GM21529 (cell line): ENCODE measurements around the gene LRGUK.
A peak's percentile ranks its signal among the peaks of the same experiment; 100 is the strongest.
"Not testable (repeated sequence)": the region's sequence is repeated elsewhere in the genome, so short reads cannot be mapped to it uniquely, and the experiment has no call there.

Experiments
- ATAC-seq: cut with Tn5 transposase; IDR thresholded peaks from one replicate; pipeline ENCODE4 v1.9.1; 2021; ENCODE audit not compliant: unreplicated experiment

Gene LRGUK, protein sequence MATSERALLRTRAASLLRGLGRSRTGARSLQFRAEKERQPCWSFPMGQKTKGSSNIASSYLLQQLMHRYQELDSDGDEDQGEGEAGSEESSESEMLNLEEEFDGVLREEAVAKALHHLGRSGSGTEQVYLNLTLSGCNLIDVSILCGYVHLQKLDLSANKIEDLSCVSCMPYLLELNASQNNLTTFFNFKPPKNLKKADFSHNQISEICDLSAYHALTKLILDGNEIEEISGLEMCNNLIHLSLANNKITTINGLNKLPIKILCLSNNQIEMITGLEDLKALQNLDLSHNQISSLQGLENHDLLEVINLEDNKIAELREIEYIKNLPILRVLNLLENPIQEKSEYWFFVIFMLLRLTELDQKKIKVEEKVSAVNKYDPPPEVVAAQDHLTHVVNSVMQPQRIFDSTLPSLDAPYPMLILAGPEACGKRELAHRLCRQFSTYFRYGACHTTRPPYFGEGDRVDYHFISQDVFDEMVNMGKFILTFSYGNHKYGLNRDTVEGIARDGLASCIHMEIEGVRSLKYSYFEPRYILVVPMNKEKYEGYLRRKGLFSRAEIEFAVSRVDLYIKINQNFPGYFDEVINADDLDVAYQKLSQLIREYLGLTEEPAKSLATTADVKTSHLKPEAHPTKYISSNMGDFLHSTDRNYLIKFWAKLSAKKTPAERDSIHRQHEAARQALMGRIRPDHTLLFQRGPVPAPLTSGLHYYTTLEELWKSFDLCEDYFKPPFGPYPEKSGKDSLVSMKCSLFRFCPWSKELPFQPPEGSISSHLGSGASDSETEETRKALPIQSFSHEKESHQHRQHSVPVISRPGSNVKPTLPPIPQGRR

DNA sequence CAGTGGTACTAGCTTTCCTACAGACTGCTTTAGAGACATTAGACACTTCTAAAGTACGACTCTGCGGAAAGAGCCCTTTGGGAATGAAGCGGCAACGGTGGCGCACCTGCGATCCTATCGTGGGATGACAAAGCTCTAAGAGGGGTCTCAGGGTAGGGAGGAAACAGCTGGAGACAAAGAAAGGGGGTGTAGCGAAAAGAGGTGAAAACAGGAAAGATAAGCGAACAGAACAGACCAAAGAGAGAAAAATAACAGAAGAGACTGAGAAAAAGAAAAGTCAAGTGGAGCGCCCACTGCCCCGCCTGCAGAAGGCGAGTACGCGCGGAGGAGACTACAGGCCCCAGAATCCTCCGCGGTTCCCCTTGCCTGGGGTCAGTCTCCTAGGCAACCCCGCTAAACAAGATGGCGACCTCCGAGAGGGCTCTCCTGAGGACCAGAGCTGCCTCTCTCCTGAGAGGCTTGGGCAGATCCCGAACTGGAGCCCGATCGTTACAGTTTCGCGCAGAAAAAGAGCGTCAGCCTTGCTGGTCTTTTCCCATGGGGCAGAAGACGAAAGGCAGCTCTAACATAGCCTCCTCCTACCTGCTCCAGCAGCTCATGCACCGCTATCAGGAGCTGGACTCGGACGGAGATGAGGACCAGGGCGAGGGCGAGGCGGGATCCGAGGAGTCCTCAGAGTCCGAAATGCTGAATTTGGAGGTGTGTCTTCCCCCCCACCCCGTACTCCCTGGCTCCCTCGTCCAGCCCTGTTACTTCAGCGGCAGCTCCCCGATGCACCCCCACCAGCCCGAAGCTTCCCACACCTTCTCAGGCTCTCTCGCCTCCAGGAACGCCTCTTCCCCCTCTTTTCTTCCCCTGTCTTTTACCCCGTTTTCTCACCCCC lies at the start of gene LRGUK:
Gene LRGUK, plus strand, starts transcription at position 375 of the 883 bp plus-strand sequence. Its CDS starts 28 bp downstream, at position 403.
- ATAC-seq = peak; percentile 100

DNA sequence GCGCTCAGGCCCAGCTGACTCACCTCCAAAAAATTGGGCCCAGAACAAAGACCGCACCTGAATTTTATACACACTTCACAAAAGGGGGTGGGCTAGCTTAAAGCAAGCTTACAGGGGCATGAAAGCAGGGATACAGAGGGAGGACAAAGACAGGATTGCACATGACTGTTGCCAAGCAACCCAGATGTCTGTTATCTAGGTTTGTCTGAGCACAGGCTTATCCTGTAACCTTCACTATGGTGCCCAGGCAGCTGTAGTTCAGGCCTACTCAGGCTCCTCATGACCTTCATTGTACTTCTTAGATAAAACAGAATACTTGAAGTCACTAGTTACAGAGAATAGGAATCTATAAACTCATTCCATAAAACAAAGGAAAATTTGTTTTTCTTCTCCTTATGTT lies 49.6 kb upstream of the LRGUK start:
- ATAC-seq = not testable (repeated sequence)

DNA sequence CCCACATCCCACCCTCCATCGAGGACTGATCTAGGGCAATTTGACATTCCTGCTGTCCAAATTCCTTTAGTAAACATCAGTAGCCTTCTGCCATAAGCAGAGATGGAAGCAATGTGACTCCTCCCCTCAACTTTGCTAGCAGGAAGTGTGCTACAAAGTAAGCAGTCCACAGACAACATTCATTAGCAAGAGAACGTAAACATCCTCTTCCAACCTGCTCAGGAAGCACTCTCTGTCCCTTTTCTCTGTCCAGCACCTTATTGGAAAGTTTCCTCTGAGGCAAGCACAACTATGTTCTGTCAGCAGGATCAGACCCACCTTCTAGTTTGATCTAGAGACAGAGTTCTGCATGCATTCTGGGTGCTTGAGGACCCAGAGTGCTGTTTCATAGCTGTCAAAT lies 48.1 kb upstream of the LRGUK start:
- ATAC-seq = no peak

DNA sequence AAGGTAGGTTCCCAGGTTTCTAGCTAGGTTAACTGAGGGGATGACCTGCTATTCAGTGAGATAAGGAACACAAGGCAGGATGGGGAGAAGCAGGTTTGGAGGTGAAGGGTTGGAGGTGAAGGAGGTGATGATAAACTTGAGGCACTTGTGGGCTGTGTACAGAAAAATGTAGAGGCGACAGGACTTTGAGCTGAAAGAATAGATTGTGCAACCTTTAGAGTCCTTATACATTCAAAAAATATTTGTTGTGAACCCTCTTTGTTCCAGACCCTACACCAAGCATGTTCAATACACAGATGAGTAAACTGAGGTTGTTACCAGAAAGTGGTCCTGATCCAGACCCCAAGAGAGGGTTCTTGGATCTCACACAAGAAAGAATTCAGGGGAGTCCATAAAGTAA lies 45.4 kb upstream of the LRGUK start:
- no peak for ATAC-seq

DNA sequence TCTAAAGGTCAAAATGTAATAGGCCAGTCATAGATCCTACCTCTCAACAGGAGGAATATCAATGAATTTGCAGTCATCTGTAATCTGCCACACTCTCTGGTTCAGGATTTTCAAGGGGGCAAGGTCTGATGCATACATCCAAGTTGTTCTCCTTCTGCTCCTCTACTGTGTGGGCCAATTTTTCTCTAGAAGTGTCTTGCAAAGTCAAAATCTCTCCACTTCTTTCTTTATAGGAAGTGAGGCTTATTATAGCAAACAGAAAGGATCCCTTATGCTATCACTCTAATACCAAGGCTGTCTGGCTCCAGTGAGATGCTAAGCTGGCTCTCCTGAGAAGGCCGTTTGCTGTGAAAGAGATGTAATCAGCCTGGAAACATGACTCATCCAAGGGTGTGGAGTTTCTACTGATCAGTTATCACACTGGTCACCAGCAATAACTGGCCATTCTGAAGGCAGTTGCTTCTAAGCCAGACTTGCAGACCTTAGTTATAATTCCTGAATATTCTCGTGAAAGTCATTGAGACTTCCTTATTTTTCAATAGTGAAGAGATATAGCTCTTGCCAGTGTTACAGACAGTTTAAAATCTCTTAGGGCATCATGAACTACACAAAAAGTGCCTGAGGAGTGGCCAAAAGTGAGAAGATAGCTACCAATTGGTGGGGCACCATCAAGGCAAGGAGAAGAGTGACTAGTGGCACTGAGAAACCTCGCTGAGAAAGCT lies 43.2 kb upstream of the LRGUK start:
- ATAC-seq = no peak

DNA sequence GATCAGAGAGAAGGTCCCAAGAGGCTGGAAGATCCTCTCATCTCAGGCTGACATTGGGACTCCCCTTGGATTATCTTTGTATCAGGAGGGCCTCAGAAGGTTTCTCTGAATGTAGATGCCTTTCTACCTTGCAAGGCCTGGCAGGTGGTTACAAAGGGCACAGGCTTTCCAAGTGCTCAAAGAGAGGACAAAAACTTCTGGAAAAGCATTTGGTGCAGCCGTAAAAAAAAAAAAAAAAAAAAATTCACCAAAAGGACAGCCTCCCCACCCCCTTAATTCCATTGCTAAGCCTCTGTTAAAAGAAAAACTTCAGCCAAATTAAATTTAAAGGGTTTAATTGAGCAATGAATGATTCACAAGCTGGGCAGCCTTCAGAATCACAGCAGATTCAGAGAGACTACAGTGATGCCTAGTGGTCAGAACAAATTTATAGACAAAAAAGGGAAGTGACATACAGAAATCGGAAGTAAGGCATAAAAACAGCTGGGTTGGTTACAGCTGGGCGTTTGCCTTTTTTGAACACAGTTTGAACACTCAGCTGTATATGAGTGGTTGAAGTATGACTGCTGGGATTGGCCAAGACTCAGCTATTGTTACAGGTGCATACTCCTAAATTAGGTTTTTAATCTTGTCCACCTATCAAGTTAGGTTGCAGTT lies 42.5 kb upstream of the LRGUK start:
- peak; percentile 66 for ATAC-seq

DNA sequence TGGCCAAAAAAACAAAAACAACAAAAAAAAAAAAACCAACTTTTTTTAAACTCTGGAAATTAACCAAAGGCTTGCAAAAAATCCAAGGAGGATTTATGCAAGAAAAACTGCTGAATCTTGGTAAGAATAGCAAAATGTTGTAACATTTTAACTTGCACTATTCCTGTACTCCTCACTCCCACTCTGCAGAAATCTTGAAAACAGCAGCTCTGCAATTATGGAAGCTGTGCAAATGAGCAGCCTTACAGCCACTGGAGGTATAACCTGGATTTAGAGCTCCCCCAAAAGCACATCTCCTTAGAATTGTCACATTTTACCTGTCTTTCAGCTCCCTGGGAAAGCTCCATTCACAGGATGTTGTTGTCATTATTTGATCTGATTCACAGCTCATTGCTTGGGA lies 41.8 kb upstream of the LRGUK start:
- ATAC-seq = no peak

DNA sequence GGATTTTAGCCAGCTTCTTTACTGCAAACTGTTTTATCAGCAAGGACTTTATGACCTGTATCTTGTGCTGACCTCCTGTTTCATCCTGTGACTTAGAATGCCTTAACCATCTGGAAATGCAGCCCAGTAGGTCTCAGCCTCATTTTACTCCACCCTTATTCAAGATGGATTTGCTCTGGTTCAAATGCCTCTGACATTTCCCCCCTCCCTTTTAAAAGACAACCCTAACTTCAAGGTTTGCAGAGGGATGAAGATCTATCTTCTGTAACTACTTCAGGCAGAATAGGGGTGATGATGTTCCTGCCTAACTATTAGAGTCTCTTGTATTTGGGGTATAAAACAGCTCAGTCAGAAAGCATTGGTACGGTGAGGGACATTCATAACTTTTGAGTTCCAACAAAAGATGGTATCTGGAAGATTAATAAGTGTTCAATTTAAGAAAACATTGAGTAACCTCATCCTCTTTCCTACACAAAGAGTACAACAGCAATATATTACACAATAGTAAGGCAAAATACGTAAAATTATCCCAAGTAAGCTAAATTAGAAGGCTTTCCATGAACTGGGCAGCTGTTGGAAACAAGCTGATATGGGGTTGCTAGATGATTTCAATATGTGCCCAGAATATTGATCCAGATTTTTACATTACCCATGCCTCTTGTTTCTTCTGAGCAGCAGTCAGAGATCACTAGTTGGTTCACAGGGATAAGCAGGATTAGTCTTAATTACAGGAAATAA lies 40.0 kb upstream of the LRGUK start:
- ATAC-seq = no peak

DNA sequence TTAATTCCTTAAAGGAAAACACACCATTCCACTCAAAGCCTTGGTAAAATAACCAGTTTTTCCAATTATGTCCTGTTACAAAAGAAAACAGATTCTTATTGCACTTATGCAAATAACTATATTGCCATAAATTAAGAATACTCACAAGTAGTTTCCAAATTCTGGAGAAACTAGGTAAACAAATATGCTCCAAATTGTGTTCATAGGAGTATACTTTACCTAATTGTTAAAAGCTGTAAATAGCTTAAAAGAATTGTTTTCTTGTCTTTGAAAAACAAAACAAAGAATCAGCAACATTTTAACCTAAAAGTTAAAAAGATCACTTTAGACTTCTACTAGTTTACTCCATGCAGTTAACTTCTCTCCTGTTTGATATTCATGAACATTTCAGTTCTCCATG lies 38.9 kb upstream of the LRGUK start:
- no peak for ATAC-seq

DNA sequence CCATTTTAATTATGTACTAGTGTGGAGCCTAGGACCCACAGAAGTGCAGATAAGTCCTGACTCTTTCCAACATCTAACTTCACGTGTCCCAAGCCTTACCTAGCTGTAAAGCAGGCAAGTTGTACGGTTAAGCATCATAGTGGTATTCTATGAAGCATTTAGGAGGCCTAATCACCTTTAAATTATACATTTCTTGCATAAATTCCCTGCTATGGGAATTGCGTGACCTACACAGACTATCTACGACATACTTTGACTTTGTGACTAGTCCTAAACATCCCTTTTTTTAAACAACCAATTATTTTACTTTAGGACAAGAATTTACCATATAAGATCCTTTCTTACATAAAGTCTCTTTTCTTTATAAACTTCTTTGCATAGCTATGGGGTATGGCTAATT lies 37.7 kb upstream of the LRGUK start:
- ATAC-seq = no peak

DNA sequence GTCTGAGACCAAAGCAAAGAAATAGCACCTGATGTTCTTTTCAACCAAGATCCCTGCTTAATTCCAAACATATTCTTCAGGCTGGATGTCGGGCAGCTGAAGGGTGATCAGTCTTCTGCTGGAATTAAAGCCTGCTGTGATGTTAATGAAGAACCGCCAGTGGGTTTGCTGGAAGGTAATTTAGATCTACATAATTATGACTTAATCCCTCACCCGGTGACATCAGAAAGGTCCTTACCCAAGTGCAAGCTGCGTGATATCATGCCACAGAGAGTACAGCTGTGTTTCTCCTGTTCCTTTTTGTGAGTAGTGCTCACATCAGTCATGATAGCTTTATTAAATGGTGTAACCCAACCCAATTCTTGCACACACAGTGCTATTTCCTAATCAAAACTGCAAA lies 29.1 kb upstream of the LRGUK start:
- no peak for ATAC-seq

DNA sequence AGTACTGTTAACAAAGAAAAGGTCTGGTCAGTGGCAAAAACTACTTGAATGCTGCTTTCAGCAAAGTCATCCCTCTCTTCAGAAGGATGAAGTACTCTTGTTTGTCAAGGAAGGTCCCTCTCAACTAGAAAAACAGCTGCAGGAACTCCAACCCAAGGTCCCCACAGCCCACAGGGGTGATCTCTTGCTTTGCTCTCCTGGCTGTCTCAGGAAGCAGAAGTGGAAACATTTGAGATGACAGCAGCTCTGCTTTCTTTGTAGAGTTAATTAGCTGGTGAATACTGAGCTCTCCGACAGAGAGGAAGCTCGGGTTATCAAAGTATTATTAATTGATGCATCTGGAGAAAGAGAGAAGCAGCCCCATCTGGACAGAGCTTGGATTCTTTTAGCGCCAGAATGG lies 25.4 kb upstream of the LRGUK start:
- ATAC-seq = no peak

DNA sequence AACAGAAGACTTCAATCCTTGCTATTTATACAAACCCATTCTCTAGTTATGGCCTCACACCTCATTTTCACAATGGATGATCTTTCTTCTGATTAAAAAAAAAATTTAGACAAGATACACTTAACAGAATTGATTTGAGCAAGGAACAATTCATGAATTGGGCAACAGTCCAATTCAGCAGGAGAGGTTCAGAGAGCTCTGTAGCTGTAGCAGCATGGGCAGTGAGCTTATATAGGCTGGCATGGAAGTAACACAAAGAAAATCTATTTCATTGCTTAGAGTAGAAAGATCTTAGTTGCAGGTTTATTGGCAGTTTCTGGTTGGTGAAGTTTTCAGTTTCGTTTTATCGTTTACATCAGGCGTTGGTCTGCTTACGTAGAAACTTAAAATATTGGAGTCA lies 23.0 kb upstream of the LRGUK start:
- ATAC-seq = no peak

DNA sequence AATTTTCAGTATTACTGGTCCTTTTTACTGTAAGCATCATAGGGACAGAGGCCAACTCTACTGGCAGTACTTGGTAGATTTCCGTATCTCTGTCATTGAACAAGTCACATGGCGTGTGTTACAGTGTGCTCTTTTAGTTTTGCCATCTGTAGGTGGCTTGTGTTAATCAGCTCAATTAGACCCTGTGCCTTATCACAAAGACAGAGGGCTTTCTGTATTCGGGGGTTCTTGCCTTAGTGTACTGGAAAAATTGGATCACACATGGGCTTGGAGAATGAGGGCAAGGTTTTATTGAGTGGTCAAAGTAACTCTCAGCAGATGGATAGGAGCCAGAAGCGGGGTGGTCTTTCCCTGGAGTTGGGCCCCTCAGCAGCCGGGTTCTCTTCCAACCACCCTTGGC lies 21.3 kb upstream of the LRGUK start:
- ATAC-seq = no peak

DNA sequence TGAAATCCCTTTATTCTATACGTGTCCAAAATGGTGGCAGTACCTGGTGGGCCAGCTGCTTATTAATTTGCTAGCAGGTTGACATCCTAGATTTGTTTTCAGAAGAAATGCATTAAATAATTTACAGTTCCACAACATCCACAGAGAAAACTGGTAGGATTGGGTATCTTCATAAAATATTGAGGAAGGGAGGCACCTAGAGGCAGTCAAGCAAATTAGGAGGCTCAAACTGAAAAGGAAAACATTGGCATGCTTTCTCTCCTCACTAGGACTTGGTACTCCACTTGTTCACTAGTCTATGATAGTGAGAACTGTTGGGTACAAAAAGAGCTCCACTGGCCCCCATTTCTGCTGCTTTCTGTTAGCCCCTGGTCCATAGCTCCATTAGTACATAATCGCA lies 18.3 kb upstream of the LRGUK start:
- no peak for ATAC-seq

DNA sequence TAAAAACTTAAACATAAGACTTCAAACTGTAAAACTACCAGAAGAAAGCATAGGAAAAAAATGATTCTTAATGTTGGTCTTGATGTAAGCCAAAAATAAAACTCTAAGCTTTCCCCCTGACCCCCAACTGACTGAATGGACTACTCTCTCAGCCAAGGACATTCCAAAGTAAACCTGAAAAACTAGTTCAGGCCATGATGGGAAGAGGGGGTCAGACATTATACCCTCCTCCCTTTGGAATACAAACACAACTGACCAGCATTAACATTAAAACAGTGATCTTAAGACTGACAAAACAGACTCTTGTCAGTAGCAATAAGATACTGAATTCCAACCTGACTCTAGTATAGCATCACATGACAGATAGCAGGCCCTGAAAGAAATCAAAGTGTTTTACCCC lies 13.5 kb upstream of the LRGUK start:
- ATAC-seq = no peak

DNA sequence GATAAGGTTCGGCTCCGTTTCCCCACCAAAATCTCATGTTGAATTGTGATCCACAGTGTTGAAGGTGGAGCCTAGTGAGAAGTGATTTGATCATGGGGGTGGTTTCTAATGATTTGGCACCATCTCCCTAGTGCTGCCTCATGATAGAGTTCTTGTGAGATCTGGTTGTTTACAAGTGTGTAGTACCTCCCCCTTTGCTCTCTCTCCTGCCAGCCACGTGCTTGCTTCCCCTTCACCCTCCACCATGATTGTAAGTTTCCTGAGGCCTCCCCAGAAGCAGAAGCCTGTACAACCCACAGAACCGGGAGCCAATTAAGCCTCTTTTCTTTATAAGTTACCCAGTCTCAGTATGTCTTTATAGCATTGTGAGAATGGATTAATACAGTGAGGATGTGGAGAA lies 12.1 kb upstream of the LRGUK start:
- ATAC-seq = no peak

DNA sequence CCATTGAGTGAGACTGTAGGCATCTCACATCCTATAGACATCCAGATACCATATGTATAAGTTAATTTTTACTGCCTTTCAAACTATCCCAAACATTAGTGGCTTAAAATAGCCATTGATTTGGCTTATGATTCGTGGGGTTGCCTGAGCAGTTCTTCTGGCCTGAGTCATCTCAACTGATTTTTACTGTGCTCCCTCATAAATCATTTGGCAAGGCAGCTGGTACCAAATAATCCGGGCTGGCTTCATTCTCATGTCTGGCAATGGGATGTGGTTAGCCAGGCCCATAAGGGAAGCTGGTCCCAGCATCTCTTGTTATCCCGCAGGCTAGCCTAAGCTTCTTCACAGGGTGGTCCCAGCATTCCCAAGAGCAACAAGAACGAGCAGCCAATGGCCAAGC lies 6.7 kb upstream of the LRGUK start:
- no peak for ATAC-seq

DNA sequence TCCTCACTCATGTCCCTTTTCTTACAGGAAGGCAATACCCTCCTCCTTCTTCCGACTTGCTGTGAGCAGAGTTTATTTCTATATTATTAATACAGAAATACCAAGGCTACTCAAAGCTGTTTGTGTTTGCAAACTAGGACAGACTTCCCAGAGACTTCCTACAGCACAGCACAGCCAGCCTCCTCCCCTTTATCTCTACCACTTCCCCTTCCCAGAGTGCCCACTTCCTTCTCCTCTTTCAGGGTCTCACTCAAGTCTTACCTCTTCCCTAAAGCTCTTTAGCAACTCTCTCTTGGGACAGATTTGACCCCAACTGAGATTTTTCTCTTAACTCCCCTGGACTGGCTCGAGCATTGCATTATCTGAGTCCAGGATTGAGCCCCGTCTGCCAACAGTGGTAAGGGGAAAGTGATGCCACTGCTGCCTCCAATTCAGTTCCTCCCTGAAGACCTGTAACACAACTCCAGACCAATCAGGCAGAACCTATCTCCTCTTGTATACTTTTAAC lies 5.5 kb upstream of the LRGUK start:
- ATAC-seq = no peak
